GM18502 (cell line): ENCODE data around the gene CHST8.

Experiments
- ATAC-seq: cut with Tn5 transposase; IDR thresholded peaks from one replicate; pipeline ENCODE4 v1.9.1; 2021; ENCODE audit warnings: mild to moderate bottlenecking; ENCODE audit not compliant: unreplicated experiment, poor library complexity

CHST8 gene

GRCh38 chr19:33819506-33819879 is 197.7 kb downstream of the CHST8 start:
- no peak for ATAC-seq

GRCh38 chr19:33819880-33820781 is 198.4 kb downstream of the CHST8 start:
- no peak for ATAC-seq

- no peak for ATAC-seq
These were observed 200.1 kb downstream of the CHST8 start for GRCh38 chr19:33821871-33822270.
